ENCODE measurements around the gene WASF1.

WASF1 gene

DNA sequence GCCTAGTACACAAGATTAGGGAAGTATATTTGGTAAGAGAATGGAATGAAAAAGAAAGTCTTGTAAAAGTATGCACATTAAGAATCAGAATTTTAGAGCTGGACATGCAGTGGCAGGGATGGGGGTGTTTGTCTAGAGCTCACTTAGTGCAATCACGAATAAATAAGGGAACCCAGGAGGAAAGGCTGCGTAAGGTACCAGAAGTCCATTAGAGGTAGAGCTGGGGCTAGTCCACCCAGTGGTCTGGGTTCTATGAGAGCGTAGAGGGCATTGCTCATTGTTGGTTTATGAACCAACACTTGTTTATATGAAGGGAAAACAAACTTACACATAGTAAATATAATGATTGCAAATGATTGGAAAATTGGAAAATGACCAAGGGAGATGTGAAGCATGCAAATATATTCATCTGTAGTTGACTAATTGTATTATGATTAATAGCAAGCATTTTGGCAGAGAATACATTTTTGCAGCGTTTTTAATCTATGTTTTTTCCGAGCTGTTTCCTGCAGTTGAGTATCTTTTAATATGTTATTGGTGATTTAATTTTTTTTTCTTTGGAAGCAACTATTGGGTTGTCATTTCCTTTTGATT is 3.9 kb upstream of the WASF1 start:
- H3K27me3 ChIP-seq (ENCODE audit: control insufficient read depth in 3 of 3, insufficient read depth in 3 of 3, low read depth in 1 of 3, low read length in 3 of 3) = no peaks in the 10 kb centered on the region
- peaks cover 0 to 3% of the 10 kb centered on the region in 2 donors for H3K9me3 ChIP-seq (replicated peaks in 1 of 2; ENCODE audit: control insufficient read depth in 2 of 2, insufficient read depth in 1 of 2, low read depth in 1 of 2, low read length in 2 of 2)
- H2BK12ac ChIP-seq (ENCODE audit: low read length) = no peak overlapping the region
- no peak overlapping the region for H2BK120ac ChIP-seq (ENCODE audit: low read depth, low read length)
- H3K23ac ChIP-seq (ENCODE audit: low read depth, low read length, poor library complexity) = no peak overlapping the region
- H2BK15ac ChIP-seq (ENCODE audit: low read length) = no peak overlapping the region
- no peak overlapping the region for H4K91ac ChIP-seq (ENCODE audit: low read depth, low read length, poor library complexity)
- H3K4me1 ChIP-seq (ENCODE audit: control insufficient read depth in 2 of 2, insufficient read depth in 1 of 2, low read depth in 1 of 2, low read length in 2 of 2) = peaks cover 1 to 12% of the 10 kb centered on the region in 2 donors
- H3K14ac ChIP-seq (ENCODE audit: low read length) = no peak overlapping the region
- H2BK5ac ChIP-seq (ENCODE audit: low read length) = no peak overlapping the region
- H3K9ac ChIP-seq (ENCODE audit: low read depth, low read length, poor library complexity) = no peak overlapping the region
- H2AK5ac ChIP-seq (ENCODE audit: low read depth, low read length) = no peak overlapping the region
- no peak for DNase-seq (ENCODE audit: low spot score)
- H4K8ac ChIP-seq (ENCODE audit: low read depth, low read length) = no peak overlapping the region
- no peak overlapping the region for H3K4ac ChIP-seq (ENCODE audit: low read length)
- peaks cover 2 to 5% of the 10 kb centered on the region in 2 donors for H3K36me3 ChIP-seq (replicated peaks in 1 of 2; ENCODE audit: control insufficient read depth in 2 of 2, insufficient read depth in 2 of 2, low read length in 2 of 2)
- H2AFZ ChIP-seq (ENCODE audit: low read length) = no peak overlapping the region
- no CpG with 5 or more reads among the region's 5 CpGs for WGBS, 2 donors (ENCODE audit: extremely low coverage in 2 of 2, insufficient read length in 2 of 2, insufficient replicate concordance in 1 of 2)
- no peak overlapping the region for H3K27ac ChIP-seq (replicated peaks; ENCODE audit: low read length)
- H3K18ac ChIP-seq (ENCODE audit: low read length) = no peak overlapping the region
- no peak overlapping the region for H3K4me3 ChIP-seq (ENCODE audit: low read length in 2 of 2)
- H3K79me1 ChIP-seq (ENCODE audit: low read depth, low read length) = peaks cover 6% of the 10 kb centered on the region
- H3K4me2 ChIP-seq (ENCODE audit: insufficient read depth, low read length, poor library complexity, severe bottlenecking) = no peak overlapping the region

DNA sequence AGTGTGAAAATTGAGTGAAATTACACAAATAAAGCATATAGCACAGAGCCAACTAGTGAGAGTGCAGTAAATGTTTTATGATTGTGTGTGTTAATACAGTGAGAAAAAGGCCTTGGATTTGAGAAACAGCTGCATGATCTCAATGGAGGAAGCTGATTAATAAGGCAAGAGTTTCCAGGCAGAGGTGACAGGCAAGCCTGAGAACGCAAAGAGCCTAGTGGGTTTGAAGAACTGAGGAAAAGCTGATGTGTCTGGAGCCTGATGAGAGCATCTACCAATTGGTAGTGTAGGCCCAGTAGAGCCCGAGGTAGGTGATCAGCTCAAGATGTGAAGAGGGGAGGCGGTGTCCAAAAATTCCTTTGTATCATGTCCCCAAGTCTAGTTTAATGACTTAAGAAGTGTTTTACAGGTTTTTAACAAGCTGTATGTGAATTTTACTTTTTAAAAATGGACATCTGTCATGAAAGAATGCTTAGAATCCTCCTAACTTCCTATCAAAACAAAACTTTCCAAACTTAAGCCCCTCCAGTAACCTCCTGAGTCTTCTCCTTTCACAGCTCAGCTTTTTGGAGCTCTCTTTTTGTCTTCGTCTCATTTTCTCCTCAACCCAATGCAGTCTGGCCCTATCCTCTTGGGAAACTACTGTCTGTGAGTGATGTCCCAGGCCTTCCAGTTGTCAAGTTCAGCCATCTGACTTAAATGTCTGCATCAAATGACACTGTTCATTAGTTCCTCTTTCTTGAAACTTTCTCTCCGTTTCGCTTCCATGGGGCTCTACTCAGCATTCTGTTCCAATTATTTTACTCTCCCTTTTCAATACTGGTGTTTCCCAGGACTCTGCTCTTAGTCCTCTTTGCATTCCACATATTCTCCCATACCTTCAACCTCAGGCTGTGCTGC is 1.9 kb upstream of the WASF1 start:
- Histone ChIP-seq H3K79me1 (ENCODE audit: low read depth, low read length) (peaks cover 6% of the 10 kb centered on the region), H3K4ac (ENCODE audit: low read length) (no peak overlapping the region), H3K27me3 (ENCODE audit: control insufficient read depth in 3 of 3, insufficient read depth in 3 of 3, low read depth in 1 of 3, low read length in 3 of 3) (no peaks in the 10 kb centered on the region), H3K4me2 (ENCODE audit: insufficient read depth, low read length, poor library complexity, severe bottlenecking) (peak overlapping the region; percentile 63), H3K9me3 (replicated peaks in 1 of 2; ENCODE audit: control insufficient read depth in 2 of 2, insufficient read depth in 1 of 2, low read depth in 1 of 2, low read length in 2 of 2) (peaks cover 0 to 3% of the 10 kb centered on the region in 2 donors), H3K27ac (replicated peaks; ENCODE audit: low read length) (no peak overlapping the region), H2BK12ac (ENCODE audit: low read length) (no peak overlapping the region), H4K8ac (ENCODE audit: low read depth, low read length) (no peak overlapping the region), H3K9ac (ENCODE audit: low read depth, low read length, poor library complexity) (no peak overlapping the region), H3K18ac (ENCODE audit: low read length) (no peak overlapping the region), H3K36me3 (replicated peaks in 1 of 2; ENCODE audit: control insufficient read depth in 2 of 2, insufficient read depth in 2 of 2, low read length in 2 of 2) (peaks cover 2 to 5% of the 10 kb centered on the region in 2 donors), H3K14ac (ENCODE audit: low read length) (no peak overlapping the region), H2AFZ (ENCODE audit: low read length) (no peak overlapping the region), H2BK5ac (ENCODE audit: low read length) (no peak overlapping the region), H4K91ac (ENCODE audit: low read depth, low read length, poor library complexity) (no peak overlapping the region), H3K23ac (ENCODE audit: low read depth, low read length, poor library complexity) (no peak overlapping the region), H3K4me1 (ENCODE audit: control insufficient read depth in 2 of 2, insufficient read depth in 1 of 2, low read depth in 1 of 2, low read length in 2 of 2) (peaks cover 1 to 14% of the 10 kb centered on the region in 2 donors), H2BK120ac (ENCODE audit: low read depth, low read length) (no peak overlapping the region), H3K4me3 (ENCODE audit: low read length in 2 of 2) (peak overlapping the region; percentile 88 to 95), H2AK5ac (ENCODE audit: low read depth, low read length) (no peak overlapping the region), H2BK15ac (ENCODE audit: low read length) (no peak overlapping the region)
- WGBS, 2 donors (ENCODE audit: extremely low coverage in 2 of 2, insufficient read length in 2 of 2, insufficient replicate concordance in 1 of 2) = no CpG with 5 or more reads among the region's 6 CpGs
- DNase-seq (ENCODE audit: low spot score) = no peak

DNA sequence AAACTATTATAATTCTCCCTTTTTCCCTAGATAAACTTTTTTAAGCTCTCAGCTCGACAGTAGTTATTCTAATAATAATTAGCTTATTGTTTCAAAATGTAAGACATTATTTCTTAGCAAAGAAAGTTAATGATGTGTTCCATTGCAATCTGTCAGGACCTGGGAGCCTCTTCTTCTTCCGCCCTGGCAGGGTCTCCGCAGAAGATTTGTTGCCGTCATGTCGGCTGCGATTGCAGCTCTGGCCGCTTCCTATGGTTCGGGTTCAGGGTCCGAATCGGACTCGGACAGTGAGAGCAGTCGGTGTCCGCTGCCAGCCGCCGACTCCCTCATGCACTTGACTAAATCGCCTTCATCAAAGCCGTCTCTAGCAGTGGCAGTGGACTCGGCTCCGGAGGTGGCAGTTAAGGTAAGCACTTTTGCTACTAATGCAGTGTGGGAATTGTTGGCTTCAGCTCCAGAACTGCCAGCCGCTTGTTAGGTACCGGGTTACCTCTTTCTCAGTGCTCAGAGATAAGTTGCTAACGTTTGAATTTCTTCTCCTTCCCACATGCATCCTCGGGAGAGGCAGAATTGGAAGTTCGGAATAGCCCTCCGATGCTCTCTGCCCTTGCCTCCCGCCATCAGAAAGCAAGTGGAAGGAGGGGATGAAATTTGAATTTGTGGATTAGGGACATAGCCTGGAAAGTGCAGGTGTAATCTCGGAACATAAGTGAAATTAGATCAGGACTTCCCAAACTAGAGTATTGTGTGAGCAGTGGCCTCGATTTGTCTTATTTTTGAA is 948 bp upstream of the WASF1 start, which contains the start of gene CDC40:
Gene CDC40 (plus strand): TSS at position 200 of the 781 bp plus-strand sequence. CDS start 18 bp downstream, at position 218.
- H3K9me3 ChIP-seq (replicated peaks in 1 of 2; ENCODE audit: control insufficient read depth in 2 of 2, insufficient read depth in 1 of 2, low read depth in 1 of 2, low read length in 2 of 2) = peaks cover 0 to 3% of the 10 kb centered on the region in 2 donors
- peak within 1 kb of the TSS; percentile 97 for H3K27ac ChIP-seq (replicated peaks; ENCODE audit: low read length)
- no peak within 1 kb of the TSS for H4K91ac ChIP-seq (ENCODE audit: low read depth, low read length, poor library complexity)
- H2BK15ac ChIP-seq (ENCODE audit: low read length) = peak within 1 kb of the TSS; percentile 94
- peak within 1 kb of the TSS; percentile 30 for H2BK12ac ChIP-seq (ENCODE audit: low read length)
- H3K79me1 ChIP-seq (ENCODE audit: low read depth, low read length) = peaks cover 6% of the 10 kb centered on the region
- H2BK120ac ChIP-seq (ENCODE audit: low read depth, low read length) = peak within 1 kb of the TSS; percentile 83
- H3K18ac ChIP-seq (ENCODE audit: low read length) = peak within 1 kb of the TSS; percentile 99
- H3K9ac ChIP-seq (ENCODE audit: low read depth, low read length, poor library complexity) = peak within 1 kb of the TSS; percentile 90
- H3K4me3 ChIP-seq (ENCODE audit: low read length in 2 of 2) = peak within 1 kb of the TSS; percentile 88 to 95
- peak within 1 kb of the TSS; percentile 78 for H3K4me2 ChIP-seq (ENCODE audit: insufficient read depth, low read length, poor library complexity, severe bottlenecking)
- H4K8ac ChIP-seq (ENCODE audit: low read depth, low read length) = no peak within 1 kb of the TSS
- DNase-seq (ENCODE audit: low spot score) = no peak
- H2AFZ ChIP-seq (ENCODE audit: low read length) = peak within 1 kb of the TSS; percentile 99
- H3K36me3 ChIP-seq (replicated peaks in 1 of 2; ENCODE audit: control insufficient read depth in 2 of 2, insufficient read depth in 2 of 2, low read length in 2 of 2) = peaks cover 2 to 5% of the 10 kb centered on the region in 2 donors
- H3K14ac ChIP-seq (ENCODE audit: low read length) = no peak within 1 kb of the TSS
- H3K27me3 ChIP-seq (ENCODE audit: control insufficient read depth in 3 of 3, insufficient read depth in 3 of 3, low read depth in 1 of 3, low read length in 3 of 3) = no peaks in the 10 kb centered on the region
- peak within 1 kb of the TSS; percentile 92 for H3K23ac ChIP-seq (ENCODE audit: low read depth, low read length, poor library complexity)
- WGBS, 2 donors (ENCODE audit: extremely low coverage in 2 of 2, insufficient read length in 2 of 2, insufficient replicate concordance in 1 of 2) = no CpG with 5 or more reads among the region's 28 CpGs
- H3K4me1 ChIP-seq (ENCODE audit: control insufficient read depth in 2 of 2, insufficient read depth in 1 of 2, low read depth in 1 of 2, low read length in 2 of 2) = peaks cover 1 to 14% of the 10 kb centered on the region in 2 donors
- H2AK5ac ChIP-seq (ENCODE audit: low read depth, low read length) = peak within 1 kb of the TSS; percentile 45
- no peak within 1 kb of the TSS for H3K4ac ChIP-seq (ENCODE audit: low read length)
- H2BK5ac ChIP-seq (ENCODE audit: low read length) = peak within 1 kb of the TSS; percentile 91
